AG04449 (cell line): Measurements from ENCODE around the gene RPS6KA1.
"Not testable (repeated sequence)": the region's sequence is repeated elsewhere in the genome, so short reads cannot be mapped to it uniquely, and the experiment has no call there.

Experiments used
- CTCF ChIA-PET: fragments of 350-600 bp; formaldehyde crosslinking; extraction: SDS; loops from one replicate; lab custom pipeline; 2021; ENCODE audit warnings: antibody characterized with exemption; lab: Yijun Ruan, JAX
- POLR2A ChIA-PET: fragments of 400-600, 350-600 bp; formaldehyde crosslinking; extraction: SDS; loops from one replicate; lab custom pipeline; 2020; ENCODE audit warnings: antibody characterized with exemption, inconsistent platforms; lab: Yijun Ruan, JAX
- DNase-seq: peaks from one replicate; pipeline ENCODE4 v3.0.0-alpha.2; 2010; ENCODE audit warnings: low read depth, low spot score
- H3K4me3 ChIP-seq: 2 replicates; pipeline ENCODE4 v1.5.1; 2011; ENCODE audit warnings: low read depth, mild to moderate bottlenecking, control low read depth, low read length
- TF ChIP-seq, protein P1 (sequence below): IDR thresholded peaks from one replicate; pipeline ENCODE4 v1.5.1; 2011; ENCODE audit warnings: mild to moderate bottlenecking, moderate library complexity, low read length, control low read depth, inconsistent platforms; ENCODE audit not compliant: insufficient read depth; ENCODE audit errors: missing control alignments

Gene RPS6KA1

DNA sequence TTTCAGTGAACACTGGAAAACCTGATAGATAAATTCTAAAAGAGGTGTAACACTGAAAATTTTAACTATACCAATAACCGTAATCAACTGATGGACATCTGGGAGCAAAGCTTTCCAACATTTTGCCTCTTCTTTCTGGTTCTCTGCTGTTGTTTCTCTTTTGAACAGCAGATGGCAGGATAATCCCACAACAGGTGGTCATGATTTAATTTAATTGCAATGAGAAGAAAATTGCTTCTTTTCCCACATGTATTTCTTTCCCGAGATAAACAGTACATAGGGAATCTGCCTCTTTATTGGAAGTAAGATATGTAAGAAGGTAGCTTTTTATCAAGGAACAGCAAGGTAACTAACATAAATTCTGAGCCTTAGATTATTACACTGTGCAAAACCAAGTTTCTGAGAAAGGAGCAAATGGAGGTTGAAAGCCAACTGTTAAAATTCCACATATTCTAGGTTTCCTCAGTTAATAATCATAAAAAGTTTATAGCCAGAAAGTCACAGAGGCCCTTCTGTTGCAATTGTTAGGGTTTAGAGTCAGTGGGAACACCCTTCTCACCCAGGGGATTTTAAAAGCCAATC is 72.9 kb downstream of the RPS6KA1 start:
- H3K4me3 ChIP-seq, result no peak overlapping the region
- POLR2A ChIA-PET, result no interaction called here
- TF ChIP-seq, protein P1, sequence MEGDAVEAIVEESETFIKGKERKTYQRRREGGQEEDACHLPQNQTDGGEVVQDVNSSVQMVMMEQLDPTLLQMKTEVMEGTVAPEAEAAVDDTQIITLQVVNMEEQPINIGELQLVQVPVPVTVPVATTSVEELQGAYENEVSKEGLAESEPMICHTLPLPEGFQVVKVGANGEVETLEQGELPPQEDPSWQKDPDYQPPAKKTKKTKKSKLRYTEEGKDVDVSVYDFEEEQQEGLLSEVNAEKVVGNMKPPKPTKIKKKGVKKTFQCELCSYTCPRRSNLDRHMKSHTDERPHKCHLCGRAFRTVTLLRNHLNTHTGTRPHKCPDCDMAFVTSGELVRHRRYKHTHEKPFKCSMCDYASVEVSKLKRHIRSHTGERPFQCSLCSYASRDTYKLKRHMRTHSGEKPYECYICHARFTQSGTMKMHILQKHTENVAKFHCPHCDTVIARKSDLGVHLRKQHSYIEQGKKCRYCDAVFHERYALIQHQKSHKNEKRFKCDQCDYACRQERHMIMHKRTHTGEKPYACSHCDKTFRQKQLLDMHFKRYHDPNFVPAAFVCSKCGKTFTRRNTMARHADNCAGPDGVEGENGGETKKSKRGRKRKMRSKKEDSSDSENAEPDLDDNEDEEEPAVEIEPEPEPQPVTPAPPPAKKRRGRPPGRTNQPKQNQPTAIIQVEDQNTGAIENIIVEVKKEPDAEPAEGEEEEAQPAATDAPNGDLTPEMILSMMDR, result peak; percentile 47
- CTCF ChIA-PET, result interaction anchor here (0.6 to 14.6 kb wide), 64 partner anchors 8 to 296 kb away, joined by 3 to 509 read pairs (median 5); partner anchors contain the start of genes GPN2 and PIGV
- DNase-seq, result no peak

GRCh38 chr1:26603856-26604255 is 74.3 kb downstream of the RPS6KA1 start:
- ChIA-PET CTCF (interaction anchor here (1.0 to 14.6 kb wide), 22 partner anchors 9 to 285 kb away, joined by 3 to 509 read pairs (median 8); partner anchors contain the start of gene PIGV), POLR2A (no interaction called here)
- DNase-seq, result no peak
- TF ChIP-seq, protein P1, result no peak
- no peak overlapping the region for H3K4me3 ChIP-seq

DNA sequence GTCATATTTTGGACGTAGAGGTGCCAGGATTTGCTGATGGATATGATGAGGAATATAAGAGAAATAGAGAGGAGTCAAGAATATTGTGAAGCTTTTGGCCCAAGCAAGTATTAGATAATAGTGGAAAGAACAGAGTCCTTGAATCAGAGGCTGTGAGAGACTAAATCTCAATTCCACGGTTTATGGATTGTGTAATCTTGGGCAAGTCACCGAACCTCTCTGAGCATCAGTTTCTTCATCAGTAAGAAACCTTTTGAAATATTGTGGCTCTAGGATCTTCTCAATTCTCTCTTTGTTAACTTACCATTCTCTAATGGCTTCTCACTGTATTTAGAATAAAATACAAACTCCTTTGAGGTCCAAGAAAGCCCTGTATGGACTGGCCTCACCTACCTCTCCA is 77.6 kb downstream of the RPS6KA1 start:
- CTCF ChIA-PET, result interaction anchor here (1.1 to 14.6 kb wide), 6 partner anchors 9 to 270 kb away, joined by 3 to 509 read pairs (median 96); partner anchors contain the start of gene PIGV

GRCh38 chr1:26608895-26609294 is 79.3 kb downstream of the RPS6KA1 start:
- ChIA-PET CTCF (interaction anchor here (1.0 to 14.6 kb wide), 5 partner anchors 10 to 251 kb away, joined by 3 to 509 read pairs (median 12); partner anchors contain the start of gene PIGV), POLR2A (no interaction called here)
- TF ChIP-seq, protein P1, result no peak
- no peak for DNase-seq
- no peak overlapping the region for H3K4me3 ChIP-seq

More for the DNA sequence above, 77.6 kb downstream of the RPS6KA1 start:
- H3K4me3 ChIP-seq, result no peak overlapping the region
- TF ChIP-seq, protein P1, result no peak
- no peak for DNase-seq
- POLR2A ChIA-PET, result interaction anchor here (1.6 kb wide), 1 partner anchor 181 kb away, joined by 6 read pairs; the partner anchor contains the start of gene PIGV

- CTCF ChIA-PET, result interaction anchor here (1.4 to 14.6 kb wide), 5 partner anchors 8 to 200 kb away, joined by 6 to 509 read pairs (median 12); partner anchors contain the start of gene PIGV
- POLR2A ChIA-PET, result no interaction called here
- no peak for DNase-seq
- TF ChIP-seq, protein P1, result no peak
- H3K4me3 ChIP-seq, result no peak overlapping the region
Observed at GRCh38 chr1:26610781-26611180, 81.2 kb downstream of the RPS6KA1 start.

DNA sequence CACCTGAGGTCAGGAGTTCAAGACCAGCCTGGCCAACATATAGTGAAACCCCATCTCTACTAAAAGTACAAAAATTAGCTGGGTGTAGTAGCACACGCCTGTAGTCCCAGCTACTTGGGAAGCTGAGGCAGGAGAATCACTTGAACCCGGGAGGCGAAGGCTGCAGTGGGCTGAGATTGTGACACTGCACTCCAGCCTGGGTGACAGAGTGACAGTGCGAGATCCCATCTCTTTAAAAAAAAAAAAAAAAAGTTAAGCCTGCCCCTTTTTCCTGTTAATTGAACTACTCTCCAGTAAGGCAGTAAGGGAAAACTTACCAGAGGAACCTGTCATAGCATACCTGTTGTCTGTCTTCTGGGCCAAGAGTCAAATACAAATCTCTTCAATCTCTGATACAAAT is 83.1 kb downstream of the RPS6KA1 start:
- CTCF ChIA-PET, result interaction anchor here (3.0 kb wide), 1 partner anchor 177 kb away, joined by 17 read pairs; no protein-coding TSS in a partner anchor
- H3K4me3 ChIP-seq, DNase-seq, POLR2A ChIA-PET: not testable (repeated sequence)
